HCT116 (cell line): Measurements from ENCODE around the gene CELF2.

ENCODE experiments used
- CTCF ChIP-seq, 3 experiments: fragments of 200-600 bp in 1 of 3; sonication (generic) in 1 of 3; IDR thresholded peaks in 2 of 3; conservative IDR thresholded peaks in 1 of 3; 2 replicates each; pipeline ENCODE4 v1.5.1; 2012 to 2017; ENCODE audit warnings: low read depth in 2 of 3, low read length in 2 of 3, antibody characterized with exemption in 1 of 3, borderline replicate concordance in 1 of 3, control low read depth in 1 of 3, mild to moderate bottlenecking in 1 of 3, mixed read lengths in 1 of 3, mixed run types in 1 of 3, moderate library complexity in 1 of 3; ENCODE audit not compliant: insufficient read depth in 1 of 3
- EZH2phosphoT487 ChIP-seq: fragments of 200-600 bp; IDR thresholded peaks from 2 replicates; pipeline ENCODE4 v1.6.1; 2018; ENCODE audit warnings: antibody characterized with exemption, borderline replicate concordance
- POLR2AphosphoS5 ChIP-seq: IDR thresholded peaks from 2 replicates; pipeline ENCODE4 v1.6.1; 2011; ENCODE audit warnings: mild to moderate bottlenecking, low read depth, low read length, moderate library complexity

- TF ChIP-seq CTCF (IDR thresholded peaks at IDR 0.05 in 2 of 3, conservative IDR thresholded peaks at IDR 0.05 in 1 of 3; ENCODE audit: borderline replicate concordance in 1 of 3, insufficient read depth in 1 of 3, low read depth in 2 of 3, low read length in 2 of 3) (no peak), EZH2phosphoT487 (no peak), POLR2AphosphoS5 (no peak)
Measured at GRCh38 chr10:11183015-11183414, 165.3 kb downstream of the CELF2 start.
